ENCODE data around the gene ANKRD23.

GRCh38 chr2:96828874-96829273 is 14.9 kb downstream of the ANKRD23 start:
- TF ChIP-seq CTCF (conservative IDR thresholded peaks at IDR 0.05 in 1 of 2, IDR thresholded peaks at IDR 0.05 in 1 of 2; ENCODE audit: extremely low read depth in 1 of 2, insufficient read depth in 1 of 2, low read depth in 1 of 2, low read length in 2 of 2) = no peak
- TF ChIP-seq EZH2 (IDR thresholded peaks at IDR 0.05; ENCODE audit: borderline replicate concordance, low read length) = no peak

Data from mammary epithelial cell (primary cell).